Measurements from ENCODE around the gene TOLLIP.
A peak's percentile ranks its signal among the peaks of the same experiment; 100 is the strongest.
"Not testable (repeated sequence)": the region's sequence is repeated elsewhere in the genome, so short reads cannot be mapped to it uniquely, and the experiment has no call there.

The TOLLIP gene

GRCh38 chr11:1260620-1261019 is 48.8 kb downstream of the TOLLIP start:
- no peak for DNase-seq

GRCh38 chr11:1260023-1260501 is 49.4 kb downstream of the TOLLIP start:
- peak; percentile 34 for DNase-seq

- DNase-seq = no peak
Measured at GRCh38 chr11:1259561-1259960, 49.9 kb downstream of the TOLLIP start.

GRCh38 chr11:1259076-1259461 is 50.4 kb downstream of the TOLLIP start:
- no peak for DNase-seq

- no peak for DNase-seq
Measured at GRCh38 chr11:1258401-1259075, 50.9 kb downstream of the TOLLIP start.

- no peak for DNase-seq
Measured at GRCh38 chr11:1257916-1258315, 51.5 kb downstream of the TOLLIP start.

GRCh38 chr11:1257366-1257765 is 52.1 kb downstream of the TOLLIP start:
- DNase-seq = no peak

- no peak for DNase-seq
Measured at GRCh38 chr11:1256257-1257045, 53.0 kb downstream of the TOLLIP start.

- no peak for DNase-seq
Measured at GRCh38 chr11:1255151-1255550, 54.3 kb downstream of the TOLLIP start.

GRCh38 chr11:1254733-1255132 is 54.7 kb downstream of the TOLLIP start:
- no peak for DNase-seq

- no peak for DNase-seq
Measured at GRCh38 chr11:1254086-1254648, 55.3 kb downstream of the TOLLIP start.

GRCh38 chr11:1253103-1253485 is 56.3 kb downstream of the TOLLIP start:
- no peak for DNase-seq

GRCh38 chr11:1252371-1253102 is 56.9 kb downstream of the TOLLIP start:
- DNase-seq = no peak

GRCh38 chr11:1251236-1251770 is 58.1 kb downstream of the TOLLIP start:
- DNase-seq = no peak

GRCh38 chr11:1250411-1250810 is 59.0 kb downstream of the TOLLIP start:
- DNase-seq = not testable (repeated sequence)

GRCh38 chr11:1248951-1249350 is 60.5 kb downstream of the TOLLIP start:
- DNase-seq = not testable (repeated sequence)

GRCh38 chr11:1247026-1247425 is 62.4 kb downstream of the TOLLIP start:
- not testable (repeated sequence) for DNase-seq

GRCh38 chr11:1246301-1246700 is 63.1 kb downstream of the TOLLIP start:
- not testable (repeated sequence) for DNase-seq

GRCh38 chr11:1245717-1246116 is 63.7 kb downstream of the TOLLIP start:
- DNase-seq = not testable (repeated sequence)

- not testable (repeated sequence) for DNase-seq
Measured at GRCh38 chr11:1244557-1244956, 64.9 kb downstream of the TOLLIP start.

GRCh38 chr11:1243521-1243920 is 65.9 kb downstream of the TOLLIP start:
- not testable (repeated sequence) for DNase-seq

- not testable (repeated sequence) for DNase-seq
Measured at GRCh38 chr11:1242751-1243150, 66.7 kb downstream of the TOLLIP start.

- no peak for DNase-seq
Measured at GRCh38 chr11:1242289-1242688, 67.1 kb downstream of the TOLLIP start.

Measured in activated CD4-positive, alpha-beta T cell treated with anti-CD3 and anti-CD28 coated beads, Interleukin-2, amount 50 U/mL, for 1 hour (primary cell).